Uterus (tissue), 4 donors: ENCODE measurements around the gene C10orf53. TPM values are rescaled to one million over a fixed set of nuclear protein-coding genes. Genes with fewer than 3 reads are reported as not detected.

Experiments used
- DNase-seq, 2 donors: peaks; one replicate each; pipeline ENCODE4 v3.0.0-alpha.2; 2019 to 2020
- H3K27ac ChIP-seq, 2 donors: fragments of 200-600 bp; sonication (generic); 1 replicate in 1 of 2; 2 replicates in 1 of 2; pipeline ENCODE4 v1.5.1; 2016 to 2018
- H3K27me3 ChIP-seq, 2 donors: fragments of 200-600 bp; sonication (generic); one replicate each; pipeline ENCODE4 v1.5.1; 2018 to 2019; ENCODE audit warnings: control low read depth in 1 of 2
- H3K36me3 ChIP-seq, 2 donors: fragments of 200-600 bp; sonication (generic); one replicate each; pipeline ENCODE4 v1.5.1; 2019; ENCODE audit warnings: control low read depth in 1 of 2
- H3K4me1 ChIP-seq, 2 donors: fragments of 200-600 bp; sonication (generic); one replicate each; pipeline ENCODE4 v1.5.1; 2018 to 2019; ENCODE audit warnings: control low read depth in 1 of 2
- H3K4me3 ChIP-seq, 2 donors: fragments of 200-600 bp; sonication (generic); 1 replicate in 1 of 2; 2 replicates in 1 of 2; pipeline ENCODE4 v1.5.1; 2018 to 2019; ENCODE audit warnings: mild to moderate bottlenecking in 1 of 2
- H3K9me3 ChIP-seq, 2 donors: fragments of 200-600 bp; sonication (generic); one replicate each; pipeline ENCODE4 v1.5.1; 2019; ENCODE audit warnings: control low read depth in 1 of 2
- POLR2A ChIP-seq, 2 donors: fragments of 450-650 bp; IDR thresholded peaks; one replicate each; pipeline ENCODE4 v1.6.1; 2016; ENCODE audit warnings: antibody characterized with exemption in 2 of 2, mild to moderate bottlenecking in 1 of 2, moderate library complexity in 1 of 2
- intact Hi-C: fragments of 100-400 bp; cut with DNase I; formaldehyde crosslinking; loops from one replicate; pipeline ENCODE4 v1.15.1; 2023; ENCODE audit warnings: low total_unique reads
- total RNA-seq, 4 donors: library from RNA; depleted of rRNA in 3 of 4; stranded (reverse); fragments of >200 nt in 3 of 4; gene quantifications; one replicate each; pipeline versions ENCODE4 v1.1.0 to v1.2.4, GENCODE V29; 2014 to 2023
- TF ChIP-seq, protein P1 (sequence below), 4 experiments: fragments of 200-600 bp in 2 of 4; fragments of 450-650 bp in 2 of 4; sonication (generic) in 2 of 4; IDR thresholded peaks; one replicate each; pipeline ENCODE4 v1.5.1; 2016 to 2019; ENCODE audit warnings: antibody characterized with exemption in 4 of 4, mild to moderate bottlenecking in 2 of 4, moderate library complexity in 1 of 4
- donor health status: DM: yes; HTN: yes; CAD: no.

The C10orf53 gene
- total RNA-seq, 4 donors from 2014 or later, result not detected

DNA sequence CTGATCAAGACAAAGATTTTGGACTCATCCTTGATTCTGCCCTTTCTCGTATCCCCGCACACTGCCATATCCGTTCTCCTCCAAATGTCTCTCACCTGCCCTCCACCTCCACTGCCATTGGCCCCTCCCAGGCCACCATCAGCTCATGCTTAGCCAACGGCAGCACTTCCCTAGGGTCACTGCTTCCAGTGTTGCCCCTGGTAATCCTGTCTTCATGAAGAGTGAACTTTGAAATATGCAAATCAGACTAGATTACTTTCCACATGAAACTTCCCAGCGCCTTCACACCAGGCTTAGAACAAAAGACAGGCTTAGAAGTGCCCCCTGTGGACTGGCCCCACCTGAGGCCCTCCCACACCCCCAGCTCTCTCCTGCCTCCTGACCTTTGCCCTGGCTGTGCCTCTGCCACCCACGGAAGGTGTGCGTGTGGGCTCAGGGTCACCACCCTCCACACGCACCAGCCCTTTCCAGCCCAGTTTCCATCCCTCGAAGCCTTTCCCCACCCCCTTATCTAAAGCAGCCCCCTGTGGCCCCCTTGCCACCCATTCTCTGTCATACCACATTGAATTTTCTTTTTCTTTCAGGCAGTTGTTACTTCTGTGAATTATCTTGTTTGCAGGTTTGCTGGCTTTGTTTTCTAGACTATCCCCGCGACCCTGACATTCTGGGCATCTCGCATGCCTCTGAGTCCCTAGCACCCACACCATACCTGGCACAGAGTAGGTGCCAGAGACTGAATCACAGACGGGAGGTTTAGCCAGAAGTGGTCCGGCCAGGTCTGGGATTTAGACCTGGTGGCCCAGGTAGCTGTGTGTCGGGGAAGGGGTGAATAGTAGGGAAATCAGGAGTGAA lies 26.8 kb upstream of the C10orf53 start:
- no peak for DNase-seq
- intact Hi-C loops, result no loop called here
- Histone ChIP-seq H3K36me3 (no peaks in the 10 kb centered on the region), H3K27ac (no peak overlapping the region), H3K27me3 (no peaks in the 10 kb centered on the region), H3K4me1 (no peaks in the 10 kb centered on the region), H3K4me3 (no peak overlapping the region), H3K9me3 (no peaks in the 10 kb centered on the region)
- TF ChIP-seq POLR2A (IDR thresholded peaks at IDR 0.05), result no peak
- TF ChIP-seq, protein P1, sequence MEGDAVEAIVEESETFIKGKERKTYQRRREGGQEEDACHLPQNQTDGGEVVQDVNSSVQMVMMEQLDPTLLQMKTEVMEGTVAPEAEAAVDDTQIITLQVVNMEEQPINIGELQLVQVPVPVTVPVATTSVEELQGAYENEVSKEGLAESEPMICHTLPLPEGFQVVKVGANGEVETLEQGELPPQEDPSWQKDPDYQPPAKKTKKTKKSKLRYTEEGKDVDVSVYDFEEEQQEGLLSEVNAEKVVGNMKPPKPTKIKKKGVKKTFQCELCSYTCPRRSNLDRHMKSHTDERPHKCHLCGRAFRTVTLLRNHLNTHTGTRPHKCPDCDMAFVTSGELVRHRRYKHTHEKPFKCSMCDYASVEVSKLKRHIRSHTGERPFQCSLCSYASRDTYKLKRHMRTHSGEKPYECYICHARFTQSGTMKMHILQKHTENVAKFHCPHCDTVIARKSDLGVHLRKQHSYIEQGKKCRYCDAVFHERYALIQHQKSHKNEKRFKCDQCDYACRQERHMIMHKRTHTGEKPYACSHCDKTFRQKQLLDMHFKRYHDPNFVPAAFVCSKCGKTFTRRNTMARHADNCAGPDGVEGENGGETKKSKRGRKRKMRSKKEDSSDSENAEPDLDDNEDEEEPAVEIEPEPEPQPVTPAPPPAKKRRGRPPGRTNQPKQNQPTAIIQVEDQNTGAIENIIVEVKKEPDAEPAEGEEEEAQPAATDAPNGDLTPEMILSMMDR (IDR thresholded peaks at IDR 0.05), result no peak

DNA sequence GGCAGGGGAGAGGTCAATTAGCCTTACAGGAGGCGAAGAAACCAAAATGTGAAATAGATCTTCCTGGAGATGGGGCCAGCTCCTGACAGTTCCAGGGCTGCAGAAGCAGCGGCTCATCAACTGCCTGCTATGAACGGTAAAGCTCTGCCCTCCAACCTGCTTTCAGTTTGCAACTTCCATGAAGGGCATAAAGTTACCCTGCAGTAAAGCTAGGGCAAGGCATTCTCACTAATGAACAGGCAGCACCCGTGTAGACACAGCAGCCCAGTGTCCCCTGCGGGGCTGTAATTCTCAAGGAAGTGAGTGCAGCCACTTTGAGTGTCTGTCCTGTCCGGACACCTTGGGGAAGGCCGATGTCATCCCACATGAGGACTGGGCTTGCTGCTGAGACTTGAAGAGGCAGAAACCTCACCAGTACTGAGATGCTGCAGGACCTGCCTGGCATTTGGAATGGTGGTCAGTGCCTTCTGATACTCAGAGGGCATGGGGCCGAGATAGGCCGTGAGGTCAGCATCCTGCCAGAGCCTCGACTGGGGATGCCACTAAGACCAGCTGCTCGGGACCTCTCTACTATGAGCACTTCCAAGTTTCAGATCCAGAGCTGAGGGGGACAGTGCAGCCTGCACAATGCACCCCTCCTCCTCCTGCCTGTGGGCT lies 26.1 kb upstream of the C10orf53 start:
- Histone ChIP-seq H3K27ac (no peak overlapping the region), H3K36me3 (no peaks in the 10 kb centered on the region), H3K27me3 (no peaks in the 10 kb centered on the region), H3K4me1 (no peaks in the 10 kb centered on the region), H3K9me3 (no peaks in the 10 kb centered on the region), H3K4me3 (no peak overlapping the region)
- TF ChIP-seq, protein P1 (IDR thresholded peaks at IDR 0.05), result no peak
- no peak for TF ChIP-seq POLR2A (IDR thresholded peaks at IDR 0.05)
- DNase-seq, result no peak
- intact Hi-C loops, result no loop called here

DNA sequence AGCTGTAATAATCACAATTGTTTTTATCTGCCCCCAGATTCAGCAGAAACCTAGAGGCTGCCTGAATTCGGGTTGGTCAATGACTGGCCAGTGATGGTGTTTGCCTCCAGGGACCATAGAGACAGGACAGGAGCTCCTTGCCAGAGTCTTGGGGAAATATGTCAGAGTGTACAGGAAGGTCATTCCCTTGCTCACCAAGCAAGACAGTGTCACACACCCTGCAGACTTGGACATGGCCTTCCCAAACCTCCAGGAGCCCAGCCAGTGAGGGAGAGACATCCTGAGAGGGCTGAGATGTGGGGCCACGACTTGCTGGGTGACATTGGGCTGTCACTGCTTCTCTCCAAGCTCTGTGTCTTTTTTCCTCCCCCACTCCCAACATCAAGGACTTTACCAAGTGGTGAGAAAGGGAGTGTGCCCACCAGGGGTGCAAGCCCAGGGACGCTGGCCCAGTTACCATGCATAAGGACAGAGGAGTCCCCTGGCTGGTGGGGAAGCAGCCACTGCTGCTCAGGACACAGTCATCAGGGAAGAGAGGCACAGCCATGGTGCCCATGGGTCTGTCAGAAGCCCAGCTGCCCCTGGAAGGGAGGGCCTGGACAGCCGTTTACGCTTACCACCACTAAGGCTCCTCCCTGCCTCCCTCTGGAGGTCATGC lies 25.3 kb upstream of the C10orf53 start:
- H3K4me1 ChIP-seq, result no peaks in the 10 kb centered on the region
- TF ChIP-seq, protein P1 (IDR thresholded peaks at IDR 0.05), result no peak
- no peak for TF ChIP-seq POLR2A (IDR thresholded peaks at IDR 0.05)
- H3K27me3 ChIP-seq, result no peaks in the 10 kb centered on the region
- DNase-seq, result no peak
- no peaks in the 10 kb centered on the region for H3K9me3 ChIP-seq
- H3K27ac ChIP-seq, result no peak overlapping the region
- no peak overlapping the region for H3K4me3 ChIP-seq
- no peaks in the 10 kb centered on the region for H3K36me3 ChIP-seq
- intact Hi-C loops, result no loop called here

DNA sequence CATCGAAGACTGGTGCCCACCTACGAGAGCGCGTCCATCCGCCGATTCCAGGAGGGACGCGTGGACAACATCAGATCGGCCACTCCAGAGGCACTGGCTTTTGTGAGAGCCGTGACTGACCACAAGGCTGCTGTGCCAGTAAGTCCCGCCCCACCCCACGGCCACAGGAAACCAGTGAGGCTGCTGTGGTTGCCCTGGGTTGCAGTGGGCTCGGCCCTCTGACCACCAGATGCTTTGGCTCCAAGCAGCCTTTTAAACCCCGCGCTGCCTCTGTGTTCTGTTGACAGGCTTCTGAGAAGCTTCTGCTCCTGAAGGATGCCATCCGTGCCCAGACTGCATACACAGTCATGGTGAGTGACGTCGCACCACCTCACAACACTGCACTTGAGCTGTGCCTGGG lies 24.4 kb upstream of the C10orf53 start:
- intact Hi-C loops, result no loop called here
- no peaks in the 10 kb centered on the region for H3K4me1 ChIP-seq
- TF ChIP-seq, protein P1 (IDR thresholded peaks at IDR 0.05), result no peak
- TF ChIP-seq POLR2A (IDR thresholded peaks at IDR 0.05), result no peak
- H3K27me3 ChIP-seq, result no peaks in the 10 kb centered on the region
- H3K4me3 ChIP-seq, result no peak overlapping the region
- no peak overlapping the region for H3K27ac ChIP-seq
- DNase-seq, result no peak
- H3K9me3 ChIP-seq, result no peaks in the 10 kb centered on the region
- no peaks in the 10 kb centered on the region for H3K36me3 ChIP-seq
